Measurements from ENCODE around the gene RFPL4AL1.
"Not testable (repeated sequence)": the region's sequence is repeated elsewhere in the genome, so short reads cannot be mapped to it uniquely, and the experiment has no call there.

RFPL4AL1 gene

DNA sequence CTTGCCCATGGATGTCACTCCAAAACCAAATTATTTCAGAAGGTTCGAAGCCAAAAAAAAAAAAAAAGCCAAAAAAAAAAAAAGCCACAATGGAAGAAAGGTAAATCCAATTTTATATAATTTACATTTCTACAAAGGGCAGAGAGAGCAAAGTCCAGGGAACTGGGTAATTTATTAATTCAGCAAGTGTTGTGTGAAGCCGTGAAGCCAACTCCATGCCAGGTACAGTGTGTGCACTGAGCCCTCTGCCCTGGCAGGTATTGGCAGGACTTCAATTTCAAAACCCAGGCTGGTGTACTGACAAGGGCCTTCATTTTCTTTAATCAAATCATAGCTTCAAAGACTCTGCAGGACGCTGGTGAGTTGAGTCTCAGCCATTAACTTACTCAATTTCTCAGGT is 15.5 kb upstream of the RFPL4AL1 start:
- H4K20me1 ChIP-seq (ENCODE audit: insufficient read depth, low read length), result no peaks in the 10 kb centered on the region
- H3K4me2 ChIP-seq (ENCODE audit: low read length), result no peak overlapping the region
- H3K27ac ChIP-seq (ENCODE audit: low read depth, low read length, poor library complexity, severe bottlenecking), result no peak overlapping the region
- no peak for TF ChIP-seq EZH2 (IDR thresholded peaks at IDR 0.05; ENCODE audit: borderline replicate concordance, low read length)
- no peak overlapping the region for H2AFZ ChIP-seq (ENCODE audit: low read length)
- H3K4me3 ChIP-seq (ENCODE audit: low read depth, low read length, poor library complexity, severe bottlenecking), result no peak overlapping the region
- no peaks in the 10 kb centered on the region for H3K27me3 ChIP-seq (ENCODE audit: insufficient read depth, low read length)
- no peaks in the 10 kb centered on the region for H3K9me2 ChIP-seq (ENCODE audit: low read depth, low read length)
- H3K9ac ChIP-seq (ENCODE audit: low read length), result no peak overlapping the region
- no peaks in the 10 kb centered on the region for H3K9me3 ChIP-seq (ENCODE audit: low read length)
- H3F3A ChIP-seq (ENCODE audit: insufficient read depth, low read length), result no peaks in the 10 kb centered on the region
- H3K36me3 ChIP-seq (ENCODE audit: insufficient read depth, low read length), result no peaks in the 10 kb centered on the region
- H3K4me1 ChIP-seq (ENCODE audit: insufficient read depth, low read length, severe bottlenecking), result no peaks in the 10 kb centered on the region
- no peaks in the 10 kb centered on the region for H3K79me2 ChIP-seq (ENCODE audit: insufficient read depth, low read length)

DNA sequence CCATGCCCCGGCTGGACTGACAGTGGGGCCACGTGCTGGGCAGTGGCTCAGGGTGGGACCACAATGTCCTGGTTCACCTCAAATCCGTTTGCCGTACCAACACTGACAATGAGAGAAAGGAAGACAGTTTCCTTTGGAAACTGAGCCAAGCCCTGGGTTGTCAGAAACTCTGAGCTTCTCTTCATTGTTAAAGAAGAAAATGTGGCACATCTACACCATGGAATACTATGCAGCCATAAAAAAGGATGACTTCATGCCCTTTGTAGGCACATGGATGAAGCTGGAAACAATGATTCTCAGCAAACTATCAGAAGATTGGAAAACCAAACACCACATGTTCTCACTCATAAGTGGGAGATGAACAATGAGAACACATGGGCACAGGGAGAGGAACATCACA is 12.1 kb upstream of the RFPL4AL1 start:
- H3K4me3 ChIP-seq (ENCODE audit: low read depth, low read length, poor library complexity, severe bottlenecking); H3K4me1 ChIP-seq (ENCODE audit: insufficient read depth, low read length, severe bottlenecking); H3K27me3 ChIP-seq (ENCODE audit: insufficient read depth, low read length); H3F3A ChIP-seq (ENCODE audit: insufficient read depth, low read length); H3K36me3 ChIP-seq (ENCODE audit: insufficient read depth, low read length); H3K9me2 ChIP-seq (ENCODE audit: low read depth, low read length); H2AFZ ChIP-seq (ENCODE audit: low read length); H3K9ac ChIP-seq (ENCODE audit: low read length); H4K20me1 ChIP-seq (ENCODE audit: insufficient read depth, low read length); H3K9me3 ChIP-seq (ENCODE audit: low read length); H3K79me2 ChIP-seq (ENCODE audit: insufficient read depth, low read length); H3K4me2 ChIP-seq (ENCODE audit: low read length); H3K27ac ChIP-seq (ENCODE audit: low read depth, low read length, poor library complexity, severe bottlenecking): not testable (repeated sequence)

DNA sequence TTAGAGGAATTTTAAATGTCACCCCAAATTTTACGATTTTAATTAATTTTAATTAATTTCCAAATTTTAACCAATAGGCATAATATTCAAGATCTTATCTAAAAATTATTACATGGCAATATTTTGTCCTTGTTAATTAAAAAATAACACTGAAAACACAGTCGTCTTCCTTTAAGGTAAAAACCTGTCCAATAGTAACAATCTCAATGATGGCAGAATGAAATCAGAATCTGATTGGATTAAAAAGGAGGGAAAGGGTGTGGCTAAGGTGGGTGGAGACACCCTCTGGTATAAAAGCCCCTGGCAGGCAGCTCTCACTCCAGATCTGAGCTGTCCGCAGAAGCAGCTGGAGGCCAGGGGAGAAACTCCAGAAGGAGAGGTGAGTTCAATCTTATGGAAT is 10.1 kb upstream of the RFPL4AL1 start, which contains the start of gene RFPL4A:
Gene RFPL4A, plus strand, starts transcription at position 301 of the 400 bp plus-strand sequence. CDS start 2,704 bp downstream, outside the sequence.
- not testable (repeated sequence) for H3K9me3 ChIP-seq (ENCODE audit: low read length); H3K79me2 ChIP-seq (ENCODE audit: insufficient read depth, low read length); H3K27me3 ChIP-seq (ENCODE audit: insufficient read depth, low read length); H3K27ac ChIP-seq (ENCODE audit: low read depth, low read length, poor library complexity, severe bottlenecking); H3K4me3 ChIP-seq (ENCODE audit: low read depth, low read length, poor library complexity, severe bottlenecking); H3F3A ChIP-seq (ENCODE audit: insufficient read depth, low read length); H3K9me2 ChIP-seq (ENCODE audit: low read depth, low read length); H3K4me1 ChIP-seq (ENCODE audit: insufficient read depth, low read length, severe bottlenecking); H3K9ac ChIP-seq (ENCODE audit: low read length); H4K20me1 ChIP-seq (ENCODE audit: insufficient read depth, low read length); H3K36me3 ChIP-seq (ENCODE audit: insufficient read depth, low read length); H3K4me2 ChIP-seq (ENCODE audit: low read length); H2AFZ ChIP-seq (ENCODE audit: low read length)

DNA sequence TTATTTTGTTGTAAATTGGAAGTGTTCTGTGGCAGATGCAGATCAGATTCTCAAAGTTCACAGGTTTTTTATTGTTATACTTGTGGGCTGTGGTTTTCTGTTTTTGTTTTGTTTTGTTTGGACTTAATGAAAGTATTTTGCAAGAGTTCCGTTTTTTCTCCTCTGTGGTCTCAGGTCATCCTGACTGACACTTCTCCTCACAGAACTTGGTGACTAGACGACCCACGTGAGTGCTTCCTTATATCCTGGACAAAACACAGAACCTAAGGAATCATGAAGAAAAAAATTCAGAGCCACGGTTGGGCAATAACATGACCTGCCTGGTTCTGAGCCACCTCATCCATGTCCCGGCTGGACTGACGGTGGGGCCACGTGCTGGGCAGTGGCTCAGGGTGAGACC is 2.5 kb upstream of the RFPL4AL1 start:
- H3F3A ChIP-seq (ENCODE audit: insufficient read depth, low read length), result no peaks in the 10 kb centered on the region
- no peak for TF ChIP-seq EZH2 (IDR thresholded peaks at IDR 0.05; ENCODE audit: borderline replicate concordance, low read length)
- TF ChIP-seq, protein P1, sequence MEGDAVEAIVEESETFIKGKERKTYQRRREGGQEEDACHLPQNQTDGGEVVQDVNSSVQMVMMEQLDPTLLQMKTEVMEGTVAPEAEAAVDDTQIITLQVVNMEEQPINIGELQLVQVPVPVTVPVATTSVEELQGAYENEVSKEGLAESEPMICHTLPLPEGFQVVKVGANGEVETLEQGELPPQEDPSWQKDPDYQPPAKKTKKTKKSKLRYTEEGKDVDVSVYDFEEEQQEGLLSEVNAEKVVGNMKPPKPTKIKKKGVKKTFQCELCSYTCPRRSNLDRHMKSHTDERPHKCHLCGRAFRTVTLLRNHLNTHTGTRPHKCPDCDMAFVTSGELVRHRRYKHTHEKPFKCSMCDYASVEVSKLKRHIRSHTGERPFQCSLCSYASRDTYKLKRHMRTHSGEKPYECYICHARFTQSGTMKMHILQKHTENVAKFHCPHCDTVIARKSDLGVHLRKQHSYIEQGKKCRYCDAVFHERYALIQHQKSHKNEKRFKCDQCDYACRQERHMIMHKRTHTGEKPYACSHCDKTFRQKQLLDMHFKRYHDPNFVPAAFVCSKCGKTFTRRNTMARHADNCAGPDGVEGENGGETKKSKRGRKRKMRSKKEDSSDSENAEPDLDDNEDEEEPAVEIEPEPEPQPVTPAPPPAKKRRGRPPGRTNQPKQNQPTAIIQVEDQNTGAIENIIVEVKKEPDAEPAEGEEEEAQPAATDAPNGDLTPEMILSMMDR (IDR thresholded peaks at IDR 0.05; ENCODE audit: low read length), result no peak
- no peak overlapping the region for H3K27ac ChIP-seq (ENCODE audit: low read depth, low read length, poor library complexity, severe bottlenecking)
- H3K36me3 ChIP-seq (ENCODE audit: insufficient read depth, low read length), result no peaks in the 10 kb centered on the region
- H3K9me2 ChIP-seq (ENCODE audit: low read depth, low read length), result no peaks in the 10 kb centered on the region
- no peaks in the 10 kb centered on the region for H3K9me3 ChIP-seq (ENCODE audit: low read length)
- H3K4me2 ChIP-seq (ENCODE audit: low read length), result no peak overlapping the region
- no peaks in the 10 kb centered on the region for H3K27me3 ChIP-seq (ENCODE audit: insufficient read depth, low read length)
- no peak overlapping the region for H3K4me3 ChIP-seq (ENCODE audit: low read depth, low read length, poor library complexity, severe bottlenecking)
- no peaks in the 10 kb centered on the region for H3K4me1 ChIP-seq (ENCODE audit: insufficient read depth, low read length, severe bottlenecking)
- H4K20me1 ChIP-seq (ENCODE audit: insufficient read depth, low read length), result no peaks in the 10 kb centered on the region
- no peak overlapping the region for H2AFZ ChIP-seq (ENCODE audit: low read length)
- H3K79me2 ChIP-seq (ENCODE audit: insufficient read depth, low read length), result no peaks in the 10 kb centered on the region
- no peak overlapping the region for H3K9ac ChIP-seq (ENCODE audit: low read length)

DNA sequence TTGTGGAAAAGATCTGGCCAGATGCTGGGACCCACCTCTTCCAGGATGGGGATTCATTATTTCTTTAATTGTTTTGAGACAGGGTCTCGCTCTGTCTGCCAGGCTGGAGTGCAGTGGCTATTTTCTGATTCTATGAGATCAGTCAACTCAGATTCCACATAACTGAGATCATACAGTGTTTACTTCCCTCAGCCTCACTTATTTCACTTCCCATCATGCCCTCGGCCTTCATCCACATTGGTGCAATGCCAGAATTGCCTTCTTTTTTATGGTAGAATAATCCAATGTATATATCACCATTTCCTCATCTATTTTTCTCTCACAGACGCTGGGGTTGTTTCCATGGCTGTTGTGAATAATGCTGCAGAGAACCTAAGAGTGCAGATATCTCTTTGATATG is 714 bp downstream of the RFPL4AL1 start:
- H4K20me1 ChIP-seq (ENCODE audit: insufficient read depth, low read length); H3K9me3 ChIP-seq (ENCODE audit: low read length); H3K9me2 ChIP-seq (ENCODE audit: low read depth, low read length); H3K4me1 ChIP-seq (ENCODE audit: insufficient read depth, low read length, severe bottlenecking); H3K27me3 ChIP-seq (ENCODE audit: insufficient read depth, low read length); H3K36me3 ChIP-seq (ENCODE audit: insufficient read depth, low read length); H3K4me3 ChIP-seq (ENCODE audit: low read depth, low read length, poor library complexity, severe bottlenecking); H3F3A ChIP-seq (ENCODE audit: insufficient read depth, low read length); H3K27ac ChIP-seq (ENCODE audit: low read depth, low read length, poor library complexity, severe bottlenecking); H3K4me2 ChIP-seq (ENCODE audit: low read length); H2AFZ ChIP-seq (ENCODE audit: low read length); H3K9ac ChIP-seq (ENCODE audit: low read length); H3K79me2 ChIP-seq (ENCODE audit: insufficient read depth, low read length): not testable (repeated sequence)

Measured in OCI-LY1 (cell line).